Pancreas (tissue), 10 donors: Measurements from ENCODE around the gene ELAC1. TPM values are rescaled to one million over a fixed set of nuclear protein-coding genes. Genes with fewer than 3 reads are reported as not detected.
"Not testable (repeated sequence)": the region's sequence is repeated elsewhere in the genome, so short reads cannot be mapped to it uniquely, and the experiment has no call there.

ENCODE experiments used
- ATAC-seq, 4 donors: fragments of 200-7000 bp; cut with Tn5 transposase; one replicate each; pipeline versions ENCODE4 v1.8.0 to v1.9.1; 2020; ENCODE audit warnings: mild to moderate bottlenecking in 4 of 4, moderate library complexity in 4 of 4
- DNase-seq, 6 donors: peaks; one replicate each; pipeline ENCODE4 v3.0.0-alpha.2; 2020
- FAIRE-seq: peaks from 2 replicates; lab custom pipeline; 2012; peaks lifted over from hg19 to GRCh38; lab: Jason Lieb, UNC
- H3K27ac ChIP-seq, 4 donors: fragments of 200-600 bp; sonication (generic); 1 replicate in 3 of 4; 2 replicates in 1 of 4; pipeline versions ENCODE4 v1.5.0 to v1.8.0; 2020
- H3K27me3 ChIP-seq, 4 donors: fragments of 200-600 bp; one replicate each; pipeline ENCODE4 v1.8.0; 2021
- H3K36me3 ChIP-seq, 3 donors: fragments of 200-600 bp; sonication (generic) in 1 of 3; one replicate each; pipeline versions ENCODE4 v1.5.0 to v1.8.0; 2020 to 2021
- H3K4me1 ChIP-seq, 3 donors: fragments of 200-600 bp; one replicate each; pipeline ENCODE4 v1.8.0; 2021
- H3K4me3 ChIP-seq, 4 donors: fragments of 200-600 bp; sonication (generic) in 2 of 4; one replicate each; pipeline versions ENCODE4 v1.5.0 to v1.8.0; 2020 to 2021
- H3K9me3 ChIP-seq, 4 donors: fragments of 200-600 bp; one replicate each; pipeline ENCODE4 v1.8.0; 2021
- WGBS, 2 donors: extraction: QIAGEN DNeasy Blood & Tissue Kit; methylation state at CpG; one replicate each; pipeline ENCODE4 v1.1.7; 2013; 5-methylcytosine and 5-hydroxymethylcytosine counted together
- intact Hi-C, 3 donors: fragments of 100-400 bp; cut with DNase I; formaldehyde crosslinking; loops; one replicate each; pipeline versions ENCODE4 v1.11.1 to v1.14.2; 2022
- polyA plus RNA-seq, 2 donors: library from polyadenylated mRNA; stranded (reverse); fragments of 200-250 nt; gene quantifications; one replicate each; pipeline ENCODE4 v1.2.3, GENCODE V29; 2013
- total RNA-seq, 6 donors: library from RNA; stranded (reverse); fragmentation: NEBNext Ultra II Directional in 4 of 6; extraction: Animal tissue kit (Norgen Biotek cat#: 25700) in 4 of 6; gene quantifications; one replicate each; pipeline versions ENCODE4 v1.2.1 to v1.2.4, GENCODE V29; 2021 to 2023
- TF ChIP-seq, protein P1 (sequence below), 4 donors: fragments of 200-600 bp; sonication (generic) in 3 of 4; IDR thresholded peaks; one replicate each; pipeline versions ENCODE4 v1.5.0 to v1.8.0; 2021; ENCODE audit warnings: antibody characterized with exemption in 4 of 4
- donor health status: healthy with polysubstance abuse.
- donor health status: DM: no; HTN: no; CAD: no; lungs with moderate emphysema.
- donor health status: DM: no; HTN: no; CAD: no.
- donor health status: control.
- donor health status: control.
- donor health status: Bipolar disorder and iron deficiency.
- donor health status: DM: yes; HTN: yes; CAD: no.
- donor health status: DM: no; HTN: no; CAD: no.
- donor health status: DM: no; HTN: no; CAD: no.
- donor health status: DM: yes; HTN: yes; CAD: no.

ELAC1 gene
- total and polyA plus RNA-seq, 8 donors = 4.9 to 9.7 (median 5.9) TPM

DNA sequence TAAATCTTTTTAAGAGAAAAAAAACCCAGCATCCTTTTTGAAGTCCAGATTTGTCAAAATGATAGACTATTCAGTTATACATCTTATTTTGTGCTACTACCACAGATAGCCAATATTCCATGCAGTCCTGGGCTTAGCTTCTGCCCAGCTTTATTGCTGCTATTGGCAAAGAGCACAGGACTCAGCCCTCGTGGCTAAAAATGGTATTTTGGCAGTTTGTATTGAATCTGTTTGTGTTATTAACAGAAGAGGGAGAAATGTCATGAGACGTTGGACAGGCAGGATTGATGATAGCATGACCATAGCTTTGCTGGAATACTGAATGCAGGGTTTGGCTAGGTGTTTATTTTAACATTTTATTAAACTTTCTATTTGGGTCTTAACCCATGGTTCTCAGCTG lies 19.4 kb downstream of the ELAC1 start:
- no peak for FAIRE-seq
- Histone ChIP-seq H3K4me1 (peaks cover 0 to 4% (median 0%) of the 10 kb centered on the region in 3 donors), H3K27ac (no peak overlapping the region), H3K27me3 (no peaks in the 10 kb centered on the region), H3K4me3 (no peak overlapping the region), H3K36me3 (no peaks in the 10 kb centered on the region), H3K9me3 (no peaks in the 10 kb centered on the region)
- TF ChIP-seq, protein P1, sequence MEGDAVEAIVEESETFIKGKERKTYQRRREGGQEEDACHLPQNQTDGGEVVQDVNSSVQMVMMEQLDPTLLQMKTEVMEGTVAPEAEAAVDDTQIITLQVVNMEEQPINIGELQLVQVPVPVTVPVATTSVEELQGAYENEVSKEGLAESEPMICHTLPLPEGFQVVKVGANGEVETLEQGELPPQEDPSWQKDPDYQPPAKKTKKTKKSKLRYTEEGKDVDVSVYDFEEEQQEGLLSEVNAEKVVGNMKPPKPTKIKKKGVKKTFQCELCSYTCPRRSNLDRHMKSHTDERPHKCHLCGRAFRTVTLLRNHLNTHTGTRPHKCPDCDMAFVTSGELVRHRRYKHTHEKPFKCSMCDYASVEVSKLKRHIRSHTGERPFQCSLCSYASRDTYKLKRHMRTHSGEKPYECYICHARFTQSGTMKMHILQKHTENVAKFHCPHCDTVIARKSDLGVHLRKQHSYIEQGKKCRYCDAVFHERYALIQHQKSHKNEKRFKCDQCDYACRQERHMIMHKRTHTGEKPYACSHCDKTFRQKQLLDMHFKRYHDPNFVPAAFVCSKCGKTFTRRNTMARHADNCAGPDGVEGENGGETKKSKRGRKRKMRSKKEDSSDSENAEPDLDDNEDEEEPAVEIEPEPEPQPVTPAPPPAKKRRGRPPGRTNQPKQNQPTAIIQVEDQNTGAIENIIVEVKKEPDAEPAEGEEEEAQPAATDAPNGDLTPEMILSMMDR (IDR thresholded peaks at IDR 0.05) = no peak
- intact Hi-C loops = no loop called here
- 43 to 49% methylated on average over 2 of the region's 2 CpGs for WGBS, 2 donors
- ATAC-seq = no peak
- no peak for DNase-seq

DNA sequence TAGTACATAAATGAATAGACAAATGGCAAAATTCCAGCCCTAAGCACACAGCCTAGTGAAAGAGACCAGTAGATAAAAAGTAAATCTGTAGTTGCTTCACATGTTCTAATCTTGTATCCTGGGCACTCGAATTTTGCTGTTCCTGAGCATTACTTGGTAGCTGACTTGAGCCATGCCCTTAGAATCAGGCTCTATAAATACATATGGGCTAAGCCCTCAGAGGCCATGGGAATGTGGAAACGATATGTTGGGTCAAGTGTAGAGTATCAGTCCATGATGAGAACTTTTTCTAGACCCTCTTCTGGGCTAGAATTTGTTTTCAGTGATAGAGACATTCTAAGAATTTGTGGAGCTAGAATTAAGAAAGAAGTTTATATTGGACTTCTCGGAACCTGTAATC lies 21.9 kb downstream of the ELAC1 start:
- FAIRE-seq (no peak), DNase-seq (no peak), ATAC-seq (no peak)
- no peaks in the 10 kb centered on the region for H3K27me3 ChIP-seq
- no peak overlapping the region for H3K27ac ChIP-seq
- no peaks in the 10 kb centered on the region for H3K36me3 ChIP-seq
- no peak overlapping the region for H3K4me3 ChIP-seq
- TF ChIP-seq, protein P1 (IDR thresholded peaks at IDR 0.05) = no peak
- peaks cover 0 to 4% (median 0%) of the 10 kb centered on the region in 3 donors for H3K4me1 ChIP-seq
- no peaks in the 10 kb centered on the region for H3K9me3 ChIP-seq
- intact Hi-C loops = no loop called here
- WGBS, 2 donors = 86 to 94% methylated on average over 3 of the region's 3 CpGs

DNA sequence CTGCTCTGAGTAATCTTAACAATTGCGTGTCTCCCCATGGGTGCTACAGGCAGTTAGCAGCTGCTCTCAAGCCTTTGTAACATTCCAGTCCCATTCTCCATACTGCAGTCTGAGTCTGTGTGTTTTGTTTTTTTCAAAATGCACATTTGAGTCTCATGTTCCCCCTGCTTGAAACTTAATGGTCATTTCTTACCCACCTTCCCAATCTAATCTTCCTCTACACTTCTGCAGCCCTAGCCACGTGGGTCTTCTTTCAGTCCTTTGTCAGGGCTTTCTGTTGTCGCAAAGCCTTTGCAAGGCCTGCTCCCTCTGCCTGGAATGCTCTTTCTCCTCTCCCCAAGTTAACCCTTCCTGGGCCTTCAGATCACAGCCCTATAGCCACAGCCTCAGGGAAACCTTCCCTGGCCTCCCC lies 24.5 kb downstream of the ELAC1 start:
- Histone ChIP-seq H3K27me3 (no peaks in the 10 kb centered on the region), H3K9me3 (no peaks in the 10 kb centered on the region), H3K36me3 (no peaks in the 10 kb centered on the region), H3K4me3 (no peak overlapping the region), H3K27ac (no peak overlapping the region), H3K4me1 (no peaks in the 10 kb centered on the region)
- no peak for ATAC-seq
- TF ChIP-seq, protein P1 (IDR thresholded peaks at IDR 0.05) = no peak
- intact Hi-C loops = no loop called here
- DNase-seq = no peak
- no peak for FAIRE-seq
- 80 to 92% methylated on average over 3 of the region's 3 CpGs for WGBS, 2 donors

DNA sequence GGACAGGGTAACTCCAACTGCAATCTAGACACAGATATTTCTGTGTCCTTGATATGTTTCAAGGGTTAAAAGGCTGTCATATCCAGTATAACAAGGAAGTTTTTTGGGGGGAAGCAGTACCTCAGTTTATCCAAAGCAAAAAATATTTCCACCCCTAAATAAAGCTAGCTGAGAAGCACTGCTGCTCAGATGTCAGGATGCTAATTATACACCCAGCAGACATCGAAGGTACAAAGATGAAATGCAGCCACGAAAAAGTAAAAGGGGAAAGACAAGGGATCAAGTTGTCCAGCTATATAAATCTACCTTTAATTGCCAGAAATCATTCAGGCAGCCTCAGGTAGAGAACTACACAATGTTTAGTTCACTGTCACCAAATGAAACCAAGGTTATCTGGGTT lies 26.2 kb downstream of the ELAC1 start:
- no peak for FAIRE-seq
- no peaks in the 10 kb centered on the region for H3K27me3 ChIP-seq
- no peak for DNase-seq

DNA sequence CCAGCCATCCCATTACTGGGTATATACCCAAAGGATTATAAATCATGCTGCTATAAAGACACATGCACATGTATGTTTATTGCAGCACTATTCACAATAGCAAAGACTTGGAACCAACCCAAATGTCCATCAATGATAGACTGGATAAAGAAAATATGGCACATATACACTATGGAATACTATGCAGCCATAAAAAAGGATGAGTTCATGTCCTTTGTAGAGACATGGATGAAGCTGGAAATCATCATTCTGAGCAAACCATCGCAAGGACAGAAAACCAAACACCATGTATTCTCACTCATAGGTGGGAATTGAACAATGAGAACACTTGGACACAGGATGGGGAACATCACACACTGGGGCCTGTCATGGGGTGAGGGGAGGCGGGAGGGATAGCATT lies 35.3 kb downstream of the ELAC1 start:
- WGBS, 2 donors = 95 to 97% methylated on average over 2 of the region's 2 CpGs
- intact Hi-C loops, FAIRE-seq: not testable (repeated sequence)

More for the DNA sequence above, 26.2 kb downstream of the ELAC1 start:
- WGBS, 2 donors = 89 to 90% methylated on average over 2 of the region's 2 CpGs
- intact Hi-C loops = no loop called here
- no peaks in the 10 kb centered on the region for H3K9me3 ChIP-seq
- TF ChIP-seq, protein P1 (IDR thresholded peaks at IDR 0.05) = no peak
- no peak for ATAC-seq
- no peak overlapping the region for H3K4me3 ChIP-seq
- no peak overlapping the region for H3K27ac ChIP-seq
- H3K4me1 ChIP-seq = no peaks in the 10 kb centered on the region
- H3K36me3 ChIP-seq = no peaks in the 10 kb centered on the region

More for the DNA sequence above, 35.3 kb downstream of the ELAC1 start:
- not testable (repeated sequence) for DNase-seq, H3K4me3 ChIP-seq, H3K27ac ChIP-seq, H3K4me1 ChIP-seq, H3K36me3 ChIP-seq, H3K9me3 ChIP-seq, H3K27me3 ChIP-seq, ATAC-seq
